Activated B cell treated with CpG ODN at 0.5 μM for 24 hours (primary cell): ENCODE results near the gene DAZAP1. TPM values are rescaled to one million over a fixed set of nuclear protein-coding genes. Genes with fewer than 3 reads are reported as not detected.
"Not testable (repeated sequence)": the region's sequence is repeated elsewhere in the genome, so short reads cannot be mapped to it uniquely, and the experiment has no call there.

Experiments used
- ATAC-seq: fragments of 200-7000 bp; cut with Tn5 transposase; one replicate; pipeline ENCODE4 v1.10.0; 2021; ENCODE audit warnings: low read depth, mild to moderate bottlenecking, moderate library complexity
- CTCF ChIA-PET: fragments of 350-600 bp; sonication (Branson Sonifier 250); formaldehyde crosslinking; loops from one replicate; lab custom pipeline; 2021; ENCODE audit warnings: antibody characterized with exemption; lab: Charles Lee
- POLR2A ChIA-PET: fragments of 350-600 bp; sonication (Branson Sonifier 250); formaldehyde crosslinking; loops from one replicate; lab custom pipeline; 2021; ENCODE audit warnings: antibody characterized with exemption; lab: Charles Lee
- DNase-seq: peaks from one replicate; pipeline ENCODE4 v3.0.0; 2022
- H3K27ac Mint-ChIP-seq: one replicate; pipeline ENCODE4 v1.8.0; 2020; ENCODE audit warnings: mixed read lengths
- H3K27me3 Mint-ChIP-seq: one replicate; pipeline ENCODE4 v1.8.0; 2021; ENCODE audit warnings: mixed read lengths
- H3K36me3 Mint-ChIP-seq: one replicate; pipeline ENCODE4 v1.8.0; 2021; ENCODE audit warnings: low read depth, mixed read lengths
- H3K4me1 Mint-ChIP-seq: one replicate; pipeline ENCODE4 v1.8.0; 2021; ENCODE audit warnings: mixed read lengths
- H3K4me3 Mint-ChIP-seq: one replicate; pipeline ENCODE4 v1.8.0; 2020; ENCODE audit warnings: mild to moderate bottlenecking, mixed read lengths
- H3K9me3 Mint-ChIP-seq: one replicate; pipeline ENCODE4 v1.8.0; 2020; ENCODE audit warnings: mixed read lengths
- intact Hi-C: fragments of 100-400 bp; cut with micrococcal nuclease; formaldehyde crosslinking; loops from one replicate; pipeline ENCODE4 v1.15.1; 2024
- total RNA-seq: library from RNA; stranded (reverse); gene quantifications from 2 replicates; pipeline ENCODE4 v1.2.3, GENCODE V29; 2022
- TF ChIP-seq, protein P1 (sequence below): fragments of 200-600 bp; IDR thresholded peaks from one replicate; pipeline ENCODE4 v1.8.0; 2022; ENCODE audit warnings: antibody characterized with exemption, mild to moderate bottlenecking

The DAZAP1 gene
- total RNA-seq, 1 donor from 2014 or later: 195 TPM

DNA sequence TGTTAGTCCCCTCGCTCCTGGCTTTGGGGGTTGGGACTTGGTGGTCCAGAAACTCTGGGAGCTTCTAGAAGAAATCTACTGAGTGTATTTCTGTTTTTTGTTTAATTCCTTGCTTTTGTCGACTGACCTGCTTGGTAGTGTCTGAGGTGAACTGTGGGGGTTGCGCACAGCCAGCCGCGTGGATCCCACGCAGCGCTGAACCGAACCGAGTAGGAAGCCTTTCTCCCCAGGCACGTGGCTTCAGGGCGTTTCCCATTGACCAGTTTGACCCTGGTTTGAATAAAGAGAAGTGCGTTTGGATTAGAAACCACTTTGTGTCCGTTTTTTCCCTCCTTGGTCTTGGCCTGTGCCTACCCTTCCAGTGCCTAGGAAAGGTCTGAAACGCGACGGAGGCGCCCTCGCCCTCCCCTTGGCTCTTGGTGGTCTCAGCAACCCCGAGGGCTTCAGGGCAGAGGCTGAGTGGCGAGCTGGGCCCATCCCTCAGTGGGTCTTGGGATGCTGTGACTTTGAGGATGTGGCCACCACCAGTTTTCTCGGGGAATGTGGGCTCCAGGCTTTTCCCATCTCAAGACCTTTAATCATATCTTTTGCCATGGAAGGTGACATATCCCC, 28.1 kb downstream of the DAZAP1 start:
- ATAC-seq: no peak
- Mint-ChIP-seq H3K4me3 (no peak overlapping the region), H3K27me3 (no peaks in the 10 kb centered on the region), H3K4me1 (peaks cover 19% of the 10 kb centered on the region), H3K36me3 (peaks cover 45% of the 10 kb centered on the region), H3K9me3 (no peaks in the 10 kb centered on the region), H3K27ac (no peak overlapping the region)
- DNase-seq: no peak
- POLR2A ChIA-PET: interaction anchor here (2.2 kb wide), 1 partner anchor 26 kb away, joined by 17 read pairs; no protein-coding TSS in a partner anchor
- TF ChIP-seq, protein P1, sequence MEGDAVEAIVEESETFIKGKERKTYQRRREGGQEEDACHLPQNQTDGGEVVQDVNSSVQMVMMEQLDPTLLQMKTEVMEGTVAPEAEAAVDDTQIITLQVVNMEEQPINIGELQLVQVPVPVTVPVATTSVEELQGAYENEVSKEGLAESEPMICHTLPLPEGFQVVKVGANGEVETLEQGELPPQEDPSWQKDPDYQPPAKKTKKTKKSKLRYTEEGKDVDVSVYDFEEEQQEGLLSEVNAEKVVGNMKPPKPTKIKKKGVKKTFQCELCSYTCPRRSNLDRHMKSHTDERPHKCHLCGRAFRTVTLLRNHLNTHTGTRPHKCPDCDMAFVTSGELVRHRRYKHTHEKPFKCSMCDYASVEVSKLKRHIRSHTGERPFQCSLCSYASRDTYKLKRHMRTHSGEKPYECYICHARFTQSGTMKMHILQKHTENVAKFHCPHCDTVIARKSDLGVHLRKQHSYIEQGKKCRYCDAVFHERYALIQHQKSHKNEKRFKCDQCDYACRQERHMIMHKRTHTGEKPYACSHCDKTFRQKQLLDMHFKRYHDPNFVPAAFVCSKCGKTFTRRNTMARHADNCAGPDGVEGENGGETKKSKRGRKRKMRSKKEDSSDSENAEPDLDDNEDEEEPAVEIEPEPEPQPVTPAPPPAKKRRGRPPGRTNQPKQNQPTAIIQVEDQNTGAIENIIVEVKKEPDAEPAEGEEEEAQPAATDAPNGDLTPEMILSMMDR: no peak
- intact Hi-C loops: no loop called here
- CTCF ChIA-PET: no interaction called here

DNA sequence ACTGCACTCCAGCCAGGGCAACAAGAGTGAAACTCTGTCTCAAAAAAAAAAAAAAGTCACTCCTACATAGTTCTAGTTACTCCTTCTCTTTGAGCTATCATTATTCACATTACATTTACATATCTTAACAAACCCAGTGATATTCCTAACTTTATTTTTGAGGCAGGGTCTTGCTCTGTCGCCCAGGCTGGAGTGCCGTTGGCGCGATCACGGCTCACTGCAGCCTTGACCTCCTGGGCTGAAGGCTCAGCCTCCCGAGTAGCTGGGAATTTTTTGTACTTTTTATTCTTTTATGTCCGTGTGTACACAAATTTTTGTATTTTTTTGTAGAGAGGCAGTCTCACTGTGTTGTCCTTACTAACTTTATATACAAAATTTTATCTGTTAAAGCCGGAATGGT, 30.2 kb downstream of the DAZAP1 start:
- peaks cover 48% of the 10 kb centered on the region for H3K36me3 Mint-ChIP-seq
- CTCF ChIA-PET: no interaction called here
- no peak overlapping the region for H3K27ac Mint-ChIP-seq
- intact Hi-C loops: loop anchor here (1.0 to 2.0 kb wide), 6 partner anchors 29 to 640 kb away; partner anchors contain the start of genes ADAMTSL5, FAM174C, NDUFS7 and PCSK4
- no peaks in the 10 kb centered on the region for H3K9me3 Mint-ChIP-seq
- peaks cover 26% of the 10 kb centered on the region for H3K4me1 Mint-ChIP-seq
- TF ChIP-seq, protein P1: no peak
- ATAC-seq (no peak), DNase-seq (no peak)
- H3K4me3 Mint-ChIP-seq: peak overlapping the region; percentile 99
- POLR2A ChIA-PET: interaction anchor here (0.5 to 2.3 kb wide), 4 partner anchors 168 to 411 kb away, joined by 3 to 15 read pairs (median 4); partner anchors contain the start of genes CIRBP and CNN2
- H3K27me3 Mint-ChIP-seq: no peaks in the 10 kb centered on the region

DNA sequence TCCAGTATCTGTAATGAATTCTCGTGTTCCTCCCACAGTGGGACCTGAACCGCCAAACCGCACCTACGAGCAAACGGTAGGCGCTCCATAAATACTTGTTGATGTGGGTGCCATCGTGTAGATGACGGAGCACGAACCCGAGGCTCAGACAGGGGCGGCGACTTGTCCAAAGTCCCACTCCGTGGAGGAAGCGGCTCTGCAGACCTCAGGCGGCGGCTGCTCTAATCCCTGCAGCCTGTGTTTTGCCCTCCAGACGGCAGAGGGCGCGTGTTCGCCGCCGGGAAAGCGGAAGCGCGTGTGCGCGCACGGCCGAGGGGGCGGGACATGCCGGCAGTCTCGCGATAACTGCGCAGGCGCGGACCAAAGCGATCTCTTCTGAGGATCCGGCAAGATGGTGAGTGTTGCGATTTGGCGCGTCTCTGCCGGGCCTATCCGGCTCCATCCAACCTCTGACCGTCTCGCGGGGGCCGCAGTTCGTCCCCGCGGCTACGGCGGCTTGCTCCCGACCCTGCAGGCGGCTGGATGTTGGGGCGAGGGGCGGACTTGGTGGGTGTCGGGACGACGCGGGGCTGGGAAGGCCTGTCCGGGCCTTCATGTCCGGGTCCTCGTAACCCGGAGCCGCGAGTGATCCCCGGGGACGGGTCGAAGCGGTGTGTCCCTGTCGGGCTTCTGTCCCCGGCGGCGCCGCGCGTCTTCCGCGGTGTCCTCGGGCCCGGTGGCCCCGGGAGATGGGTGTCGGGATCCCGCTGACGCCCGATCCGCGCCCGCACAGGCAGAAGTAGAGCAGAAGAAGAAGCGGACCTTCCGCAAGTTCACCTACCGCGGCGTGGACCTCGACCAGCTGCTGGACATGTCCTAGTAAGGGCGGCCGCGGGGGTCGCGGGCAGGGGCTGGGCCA, 30.9 kb downstream of the DAZAP1 start, which contains the start of gene RPS15:
Gene RPS15 (plus strand): TSS at position 362 of the 898 bp plus-strand sequence. CDS start 30 bp downstream, at position 392.
- Mint-ChIP-seq H3K36me3 (peaks cover 45% of the 10 kb centered on the region), H3K27me3 (no peaks in the 10 kb centered on the region), H3K4me3 (peak within 1 kb of the TSS; percentile 99), H3K4me1 (peaks cover 26% of the 10 kb centered on the region), H3K27ac (peak within 1 kb of the TSS; percentile 99), H3K9me3 (no peaks in the 10 kb centered on the region)
- TF ChIP-seq, protein P1: no peak
- ChIA-PET CTCF (no interaction called here), POLR2A (interaction anchor here (0.5 to 2.3 kb wide), 4 partner anchors 169 to 581 kb away, joined by 3 to 15 read pairs (median 4); partner anchors contain the start of genes CIRBP and CNN2)
- ATAC-seq (peak; percentile 92), DNase-seq (peak; percentile 94)
- intact Hi-C loops: loop anchor here (1.0 to 2.0 kb wide), 6 partner anchors 30 to 641 kb away; partner anchors contain the start of genes ADAMTSL5, FAM174C, NDUFS7 and PCSK4

DNA sequence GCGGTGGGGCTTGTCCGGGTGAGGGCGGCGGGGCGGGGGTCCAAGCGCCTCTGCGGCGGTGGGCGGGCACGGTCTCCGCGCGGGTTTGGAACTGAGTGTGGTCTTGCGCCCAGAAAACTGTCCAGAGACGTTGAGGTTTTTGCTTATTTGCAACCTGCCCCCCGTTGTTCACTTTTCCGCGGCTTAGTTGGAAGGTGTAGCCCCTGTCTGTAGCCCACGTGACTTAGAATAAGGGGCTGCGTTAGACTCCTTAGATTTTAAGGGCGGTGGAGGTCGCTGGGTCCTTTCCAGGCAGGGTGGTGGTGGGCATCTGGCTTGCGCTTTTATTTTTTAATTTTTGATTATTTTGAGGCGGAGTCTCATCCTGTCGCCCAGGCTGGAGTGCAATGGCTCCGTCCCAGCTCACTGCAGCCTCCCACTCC, 31.6 kb downstream of the DAZAP1 start:
- POLR2A ChIA-PET: interaction anchor here (0.6 kb wide), 1 partner anchor 226 kb away, joined by 4 read pairs; no protein-coding TSS in a partner anchor
- Mint-ChIP-seq H3K36me3 (peaks cover 45% of the 10 kb centered on the region), H3K4me3 (peak overlapping the region; percentile 99), H3K9me3 (no peaks in the 10 kb centered on the region), H3K27ac (peak overlapping the region; percentile 99), H3K4me1 (peaks cover 26% of the 10 kb centered on the region), H3K27me3 (no peaks in the 10 kb centered on the region)
- intact Hi-C loops: loop anchor here (1.0 to 2.0 kb wide), 6 partner anchors 31 to 642 kb away; partner anchors contain the start of genes ADAMTSL5, FAM174C, NDUFS7 and PCSK4
- TF ChIP-seq, protein P1: no peak
- ATAC-seq (no peak), DNase-seq (no peak)
- CTCF ChIA-PET: no interaction called here

DNA sequence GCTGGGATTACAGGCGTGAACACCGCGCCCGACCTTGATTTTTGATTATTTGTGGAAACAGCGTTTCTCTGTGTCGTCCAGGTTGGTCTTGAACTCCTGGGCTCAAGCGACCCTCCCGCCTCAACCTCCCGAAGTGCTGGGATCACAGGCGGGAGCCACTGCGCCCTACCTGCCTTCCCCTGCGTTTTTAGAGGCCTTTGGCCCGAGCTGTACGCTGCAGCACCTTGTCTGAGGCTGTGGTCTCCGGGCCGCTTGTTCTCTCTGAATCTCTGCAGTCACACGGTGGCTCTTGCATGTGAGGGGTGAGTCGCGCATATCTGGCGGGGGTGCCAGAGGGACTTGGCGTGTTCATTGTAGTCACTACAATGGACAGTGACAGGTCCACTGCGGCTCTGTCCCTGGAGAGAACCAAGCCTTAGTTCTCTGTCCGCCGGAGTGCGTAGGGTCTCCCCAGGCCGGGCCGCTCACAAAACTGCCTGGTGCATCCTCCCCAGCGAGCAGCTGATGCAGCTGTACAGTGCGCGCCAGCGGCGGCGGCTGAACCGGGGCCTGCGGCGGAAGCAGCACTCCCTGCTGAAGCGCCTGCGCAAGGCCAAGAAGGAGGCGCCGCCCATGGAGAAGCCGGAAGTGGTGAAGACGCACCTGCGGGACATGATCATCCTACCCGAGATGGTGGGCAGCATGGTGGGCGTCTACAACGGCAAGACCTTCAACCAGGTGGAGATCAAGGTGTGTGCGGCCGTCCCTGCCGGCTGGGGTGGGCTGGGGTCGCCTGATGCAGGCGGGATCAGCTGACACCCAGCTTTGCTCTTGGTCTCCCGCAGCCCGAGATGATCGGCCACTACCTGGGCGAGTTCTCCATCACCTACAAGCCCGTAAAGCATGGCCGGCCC, 32.4 kb downstream of the DAZAP1 start:
- intact Hi-C loops: loop anchor here (2.0 kb wide), 2 partner anchors 57 to 73 kb away; partner anchors contain the start of genes ADAMTSL5 and NDUFS7
- POLR2A ChIA-PET: interaction anchor here (0.6 to 1.3 kb wide), 4 partner anchors 171 to 474 kb away, joined by 3 to 5 read pairs (median 4); partner anchors contain the start of gene CIRBP
- Mint-ChIP-seq H3K36me3 (peaks cover 45% of the 10 kb centered on the region), H3K4me1 (peaks cover 29% of the 10 kb centered on the region), H3K27ac (peak overlapping the region; percentile 66), H3K4me3 (peak overlapping the region; percentile 99)
- CTCF ChIA-PET, ATAC-seq, H3K27me3 Mint-ChIP-seq, H3K9me3 Mint-ChIP-seq, DNase-seq: not testable (repeated sequence)
